ENCODE results near the gene HVCN1.

The HVCN1 gene

GRCh38 chr12:110661337-110661972, 27.5 kb downstream of the HVCN1 start:
- no peak for TF ChIP-seq EZH2phosphoT487 (IDR thresholded peaks at IDR 0.05; ENCODE audit: borderline replicate concordance)
- TF ChIP-seq, protein P1, sequence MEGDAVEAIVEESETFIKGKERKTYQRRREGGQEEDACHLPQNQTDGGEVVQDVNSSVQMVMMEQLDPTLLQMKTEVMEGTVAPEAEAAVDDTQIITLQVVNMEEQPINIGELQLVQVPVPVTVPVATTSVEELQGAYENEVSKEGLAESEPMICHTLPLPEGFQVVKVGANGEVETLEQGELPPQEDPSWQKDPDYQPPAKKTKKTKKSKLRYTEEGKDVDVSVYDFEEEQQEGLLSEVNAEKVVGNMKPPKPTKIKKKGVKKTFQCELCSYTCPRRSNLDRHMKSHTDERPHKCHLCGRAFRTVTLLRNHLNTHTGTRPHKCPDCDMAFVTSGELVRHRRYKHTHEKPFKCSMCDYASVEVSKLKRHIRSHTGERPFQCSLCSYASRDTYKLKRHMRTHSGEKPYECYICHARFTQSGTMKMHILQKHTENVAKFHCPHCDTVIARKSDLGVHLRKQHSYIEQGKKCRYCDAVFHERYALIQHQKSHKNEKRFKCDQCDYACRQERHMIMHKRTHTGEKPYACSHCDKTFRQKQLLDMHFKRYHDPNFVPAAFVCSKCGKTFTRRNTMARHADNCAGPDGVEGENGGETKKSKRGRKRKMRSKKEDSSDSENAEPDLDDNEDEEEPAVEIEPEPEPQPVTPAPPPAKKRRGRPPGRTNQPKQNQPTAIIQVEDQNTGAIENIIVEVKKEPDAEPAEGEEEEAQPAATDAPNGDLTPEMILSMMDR (conservative IDR thresholded peaks at IDR 0.05; ENCODE audit: low read length), result no peak
- Histone ChIP-seq H3K4me3 (ENCODE audit: low read length, poor library complexity, severe bottlenecking) (no peak overlapping the region), H4K20me1 (ENCODE audit: insufficient read depth, low read length, poor library complexity, severe bottlenecking) (no peaks in the 10 kb centered on the region), H2AFZ (ENCODE audit: low read length) (no peak overlapping the region), H3K9me3 (ENCODE audit: insufficient read depth, low read depth, low read length) (peaks cover 4% of the 10 kb centered on the region; the same call in 1 of the 2 replicates), H3K9ac (ENCODE audit: low read depth, low read length, poor library complexity, severe bottlenecking) (no peak overlapping the region), H3K36me3 (ENCODE audit: insufficient read depth, low read length) (peaks cover 6% of the 10 kb centered on the region; the same call in 1 of the 2 replicates), H3F3A (ENCODE audit: low read depth) (no peaks in the 10 kb centered on the region), H3K4me1 (ENCODE audit: insufficient read depth, low read length, poor library complexity, severe bottlenecking) (no peaks in the 10 kb centered on the region), H3K79me2 (ENCODE audit: insufficient read depth, low read length) (no peaks in the 10 kb centered on the region), H3K9me2 (replicated peaks; ENCODE audit: low read depth, low read length) (no peaks in the 10 kb centered on the region), H3K27me3 (ENCODE audit: insufficient read depth, low read length, poor library complexity, severe bottlenecking) (no peaks in the 10 kb centered on the region), H3K4me2 (ENCODE audit: low read depth, low read length, poor library complexity, severe bottlenecking) (no peak overlapping the region)

DNA sequence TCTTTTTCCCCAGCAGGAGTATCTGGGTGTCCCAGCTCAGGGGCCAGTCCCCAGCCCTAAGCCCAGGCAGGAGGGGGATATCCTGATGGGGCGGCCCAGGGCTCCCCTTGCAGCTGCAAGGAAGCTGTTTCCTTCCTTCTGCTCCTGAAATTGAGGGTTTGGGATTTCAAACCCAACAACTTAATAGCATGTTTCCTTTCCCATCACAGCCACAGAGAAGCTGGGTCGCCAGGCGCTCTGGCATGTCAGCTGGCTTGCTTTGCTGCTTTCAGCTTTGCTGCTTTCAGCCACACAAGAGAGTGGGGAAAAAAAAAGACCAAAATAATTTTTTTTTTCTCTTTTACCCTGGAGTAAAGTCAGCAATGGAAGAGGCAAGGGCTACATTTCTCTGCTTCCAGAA, 30.0 kb downstream of the HVCN1 start:
- TF ChIP-seq EZH2phosphoT487 (IDR thresholded peaks at IDR 0.05; ENCODE audit: borderline replicate concordance), result no peak
- TF ChIP-seq, protein P1 (conservative IDR thresholded peaks at IDR 0.05; ENCODE audit: low read length), result no peak
- H3F3A ChIP-seq (ENCODE audit: low read depth), result no peaks in the 10 kb centered on the region
- no peak overlapping the region for H2AFZ ChIP-seq (ENCODE audit: low read length)
- H3K9me2 ChIP-seq (replicated peaks; ENCODE audit: low read depth, low read length), result no peaks in the 10 kb centered on the region
- no peak overlapping the region for H3K4me3 ChIP-seq (ENCODE audit: low read length, poor library complexity, severe bottlenecking)
- H3K27me3 ChIP-seq (ENCODE audit: insufficient read depth, low read length, poor library complexity, severe bottlenecking), result no peaks in the 10 kb centered on the region
- H4K20me1 ChIP-seq (ENCODE audit: insufficient read depth, low read length, poor library complexity, severe bottlenecking), result no peaks in the 10 kb centered on the region
- H3K36me3 ChIP-seq (ENCODE audit: insufficient read depth, low read length), result peaks cover 6% of the 10 kb centered on the region; the same call in 1 of the 2 replicates
- H3K4me1 ChIP-seq (ENCODE audit: insufficient read depth, low read length, poor library complexity, severe bottlenecking), result no peaks in the 10 kb centered on the region
- no peak overlapping the region for H3K4me2 ChIP-seq (ENCODE audit: low read depth, low read length, poor library complexity, severe bottlenecking)
- H3K9me3 ChIP-seq (ENCODE audit: insufficient read depth, low read depth, low read length), result no peaks in the 10 kb centered on the region
- H3K9ac ChIP-seq (ENCODE audit: low read depth, low read length, poor library complexity, severe bottlenecking), result no peak overlapping the region
- no peaks in the 10 kb centered on the region for H3K79me2 ChIP-seq (ENCODE audit: insufficient read depth, low read length)

GRCh38 chr12:110658242-110658641, 30.7 kb downstream of the HVCN1 start:
- no peaks in the 10 kb centered on the region for H3K9me2 ChIP-seq (replicated peaks; ENCODE audit: low read depth, low read length)
- no peak overlapping the region for H3K4me2 ChIP-seq (ENCODE audit: low read depth, low read length, poor library complexity, severe bottlenecking)
- H3K9ac ChIP-seq (ENCODE audit: low read depth, low read length, poor library complexity, severe bottlenecking), result no peak overlapping the region
- no peaks in the 10 kb centered on the region for H4K20me1 ChIP-seq (ENCODE audit: insufficient read depth, low read length, poor library complexity, severe bottlenecking)
- H2AFZ ChIP-seq (ENCODE audit: low read length), result no peak overlapping the region
- no peak overlapping the region for H3K4me3 ChIP-seq (ENCODE audit: low read length, poor library complexity, severe bottlenecking)
- peaks cover 6% of the 10 kb centered on the region; the same call in 1 of the 2 replicates for H3K36me3 ChIP-seq (ENCODE audit: insufficient read depth, low read length)
- no peaks in the 10 kb centered on the region for H3K4me1 ChIP-seq (ENCODE audit: insufficient read depth, low read length, poor library complexity, severe bottlenecking)
- no peaks in the 10 kb centered on the region for H3K9me3 ChIP-seq (ENCODE audit: insufficient read depth, low read depth, low read length)
- TF ChIP-seq EZH2phosphoT487 (IDR thresholded peaks at IDR 0.05; ENCODE audit: borderline replicate concordance), result no peak
- TF ChIP-seq, protein P1 (conservative IDR thresholded peaks at IDR 0.05; ENCODE audit: low read length), result no peak
- H3K27me3 ChIP-seq (ENCODE audit: insufficient read depth, low read length, poor library complexity, severe bottlenecking), result no peaks in the 10 kb centered on the region
- no peaks in the 10 kb centered on the region for H3K79me2 ChIP-seq (ENCODE audit: insufficient read depth, low read length)
- H3F3A ChIP-seq (ENCODE audit: low read depth), result no peaks in the 10 kb centered on the region
